HCT116 (cell line): ENCODE results near the gene TBC1D17. TPM values are rescaled to one million over a fixed set of nuclear protein-coding genes. Genes with fewer than 3 reads are reported as not detected.

Experiments
- ATAC-seq: fragments of 200-7000 bp; cut with Tn5 transposase; 2 replicates; pipeline ENCODE4 v1.9.1; 2020; ENCODE audit warnings: mild to moderate bottlenecking, moderate library complexity
- BruUV-seq: library from RNA; stranded (reverse); fragments of 400-500 nt; replicated peaks from 2 replicates; lab custom pipeline; 2021; lab: Mats Ljungman, UMichigan
- CTCF ChIA-PET: fragments of 300-600 bp; sonication (Branson Sonifier 250); formaldehyde crosslinking; loops from one replicate; lab custom pipeline; 2021; ENCODE audit warnings: antibody characterized with exemption; lab: Charles Lee
- POLR2A ChIA-PET: fragments of 300-600, 350-600 bp; sonication (Branson Sonifier 250); formaldehyde crosslinking; loops from one replicate; lab custom pipeline; 2021; ENCODE audit warnings: antibody characterized with exemption; lab: Charles Lee
- RAD21 ChIA-PET, 2 experiments: fragments of 300-600 bp; sonication (Branson Sonifier 250); formaldehyde crosslinking; loops; one replicate each; lab custom pipeline; 2023; ENCODE audit warnings: low total read pairs in 2 of 2; ENCODE audit not compliant: uncharacterized antibody in 2 of 2, unreplicated experiment in 2 of 2, low non-redundant PET in 1 of 2; lab: Charles Lee
- DNase-seq: peaks from one replicate; pipeline ENCODE4 v3.0.0-alpha.2; 2010; ENCODE audit warnings: low read depth, low spot score
- H2AFZ ChIP-seq: fragments of 200-600 bp; shearing (Covaris generic), sonication (generic); 2 replicates; pipeline ENCODE4 v1.6.1; 2017; ENCODE audit warnings: low read depth, mixed run types, mixed read lengths, antibody characterized with exemption, low read length; ENCODE audit not compliant: poor library complexity, severe bottlenecking
- H3K27ac ChIP-seq: 2 replicates; pipeline ENCODE4 v1.5.1; 2012; ENCODE audit warnings: low read depth, low read length
- H3K27me3 ChIP-seq: fragments of 200-600 bp; sonication (generic); 2 replicates; pipeline ENCODE4 v1.6.1; 2016; ENCODE audit warnings: mixed run types, low read length, mixed read lengths; ENCODE audit not compliant: insufficient read depth
- H3K36me3 ChIP-seq, 2 experiments: fragments of 200-500 bp in 1 of 2; fragments of 200-600 bp in 1 of 2; sonication (Bioruptor generic) in 1 of 2; sonication (generic) in 1 of 2; 2 replicates each; pipeline versions ENCODE4 v1.5.1 to v1.6.1; 2014 to 2016; ENCODE audit warnings: low read length in 2 of 2, inconsistent platforms in 1 of 2, mixed read lengths in 1 of 2, mixed run types in 1 of 2; ENCODE audit not compliant: insufficient read depth in 2 of 2, control insufficient read depth in 1 of 2
- H3K4me1 ChIP-seq, 2 experiments: fragments of 200-600 bp in 1 of 2; sonication (generic) in 1 of 2; 2 replicates each; pipeline versions ENCODE4 v1.5.1 to v1.6.1; 2012 to 2017; ENCODE audit warnings: low read length in 2 of 2, inconsistent platforms in 1 of 2, mild to moderate bottlenecking in 1 of 2, mixed read lengths in 1 of 2, mixed run types in 1 of 2, moderate library complexity in 1 of 2; ENCODE audit not compliant: insufficient read depth in 2 of 2, control insufficient read depth in 1 of 2
- H3K4me2 ChIP-seq: fragments of 200-600 bp; sonication (generic); 2 replicates; pipeline ENCODE4 v1.6.1; 2017; ENCODE audit warnings: mixed run types, low read length, mixed read lengths
- H3K4me3 ChIP-seq, 2 experiments: fragments of 200-600 bp in 1 of 2; sonication (generic) in 1 of 2; replicated peaks in 1 of 2; 2 replicates each; pipeline ENCODE4 v1.5.1; 2011 to 2016; ENCODE audit warnings: low read length in 2 of 2, control low read depth in 1 of 2, low read depth in 1 of 2, mild to moderate bottlenecking in 1 of 2, mixed read lengths in 1 of 2, mixed run types in 1 of 2
- H3K79me2 ChIP-seq: fragments of 200-600 bp; sonication (generic); 2 replicates; pipeline ENCODE4 v1.6.1; 2017; ENCODE audit warnings: mild to moderate bottlenecking, mixed run types, low read length, moderate library complexity, mixed read lengths; ENCODE audit not compliant: insufficient read depth
- H3K9ac ChIP-seq: fragments of 200-600 bp; sonication (generic); 2 replicates; pipeline ENCODE4 v1.6.1; 2016; ENCODE audit warnings: low read length, mixed read lengths
- H3K9me2 ChIP-seq: fragments of 200-600 bp; sonication (generic), shearing (Covaris generic); 2 replicates; pipeline ENCODE4 v1.6.1; 2017; ENCODE audit warnings: mixed run types, mild to moderate bottlenecking, moderate library complexity; ENCODE audit not compliant: insufficient read depth
- H3K9me3 ChIP-seq, 2 experiments: fragments of 200-500 bp in 1 of 2; fragments of 200-600 bp in 1 of 2; sonication (Bioruptor generic) in 1 of 2; sonication (generic) in 1 of 2; 2 replicates each; pipeline ENCODE4 v1.6.1; 2014 to 2017; ENCODE audit warnings: low read length in 2 of 2, mixed read lengths in 2 of 2, inconsistent platforms in 1 of 2, low read depth in 1 of 2, mild to moderate bottlenecking in 1 of 2, mixed run types in 1 of 2, moderate library complexity in 1 of 2; ENCODE audit not compliant: control insufficient read depth in 1 of 2, insufficient read depth in 1 of 2
- H4K20me1 ChIP-seq: fragments of 200-600 bp; sonication (generic), shearing (Covaris generic); 2 replicates; pipeline ENCODE4 v1.6.1; 2017; ENCODE audit warnings: mixed run types, mild to moderate bottlenecking, moderate library complexity; ENCODE audit not compliant: insufficient read depth
- CBX3 ChIP-seq: IDR thresholded peaks from 2 replicates; pipeline ENCODE4 v1.6.1; 2012; ENCODE audit warnings: low read depth
- EGR1 ChIP-seq: IDR thresholded peaks from 2 replicates; pipeline ENCODE4 v1.6.1; 2012; ENCODE audit warnings: low read depth
- ELF1 ChIP-seq: IDR thresholded peaks from 2 replicates; pipeline ENCODE4 v1.6.1; 2012; ENCODE audit warnings: low read depth, borderline replicate concordance
- EZH2 ChIP-seq: fragments of 200-600 bp; sonication (generic); IDR thresholded peaks from 2 replicates; pipeline ENCODE4 v1.6.1; 2017; ENCODE audit warnings: antibody characterized with exemption, mixed run types
- FOSL1 ChIP-seq: IDR thresholded peaks from 2 replicates; pipeline ENCODE4 v1.6.1; 2012; ENCODE audit warnings: low read depth
- JUND ChIP-seq: IDR thresholded peaks from 2 replicates; pipeline ENCODE4 v1.6.1; 2012
- POLR2AphosphoS5 ChIP-seq: IDR thresholded peaks from 2 replicates; pipeline ENCODE4 v1.6.1; 2011; ENCODE audit warnings: mild to moderate bottlenecking, low read depth, low read length, moderate library complexity
- RAD21 ChIP-seq: IDR thresholded peaks from 2 replicates; pipeline ENCODE4 v1.6.1; 2012; ENCODE audit warnings: low read depth, mild to moderate bottlenecking
- SRF ChIP-seq: IDR thresholded peaks from 2 replicates; pipeline ENCODE4 v1.6.1; 2012; ENCODE audit warnings: low read depth
- ZFX ChIP-seq: fragments of 450-650 bp; IDR thresholded peaks from 2 replicates; pipeline ENCODE4 v1.6.1; 2017
- intact Hi-C: fragments of 100-400 bp; cut with micrococcal nuclease; formaldehyde crosslinking; loops from 2 replicates; pipeline ENCODE4 v1.10.0; 2022
- total RNA-seq: library from RNA; stranded (reverse); gene quantifications from one replicate; pipeline ENCODE4 v1.2.1, GENCODE V29; 2021; ENCODE audit not compliant: unreplicated experiment
- TF ChIP-seq, protein P1 (sequence below), 3 experiments: fragments of 200-600 bp in 1 of 3; sonication (generic) in 1 of 3; IDR thresholded peaks in 2 of 3; conservative IDR thresholded peaks in 1 of 3; 2 replicates each; pipeline ENCODE4 v1.5.1; 2012 to 2017; ENCODE audit warnings: low read depth in 2 of 3, low read length in 2 of 3, antibody characterized with exemption in 1 of 3, borderline replicate concordance in 1 of 3, control low read depth in 1 of 3, mild to moderate bottlenecking in 1 of 3, mixed read lengths in 1 of 3, mixed run types in 1 of 3, moderate library complexity in 1 of 3; ENCODE audit not compliant: insufficient read depth in 1 of 3
- TF ChIP-seq, protein P2 (sequence below): IDR thresholded peaks from 2 replicates; pipeline ENCODE4 v1.6.1; 2012
- TF ChIP-seq, protein P3 (sequence below): IDR thresholded peaks from 2 replicates; pipeline ENCODE4 v1.6.1; 2012
- TF ChIP-seq, protein P4 (sequence below): IDR thresholded peaks from 2 replicates; pipeline ENCODE4 v1.6.1; 2011; ENCODE audit warnings: mild to moderate bottlenecking, low read length, moderate library complexity; ENCODE audit not compliant: insufficient replicate concordance; ENCODE audit errors: extremely low read depth

TBC1D17 gene
- total RNA-seq, 1 experiment from 2014 or later: 32.9 TPM

DNA sequence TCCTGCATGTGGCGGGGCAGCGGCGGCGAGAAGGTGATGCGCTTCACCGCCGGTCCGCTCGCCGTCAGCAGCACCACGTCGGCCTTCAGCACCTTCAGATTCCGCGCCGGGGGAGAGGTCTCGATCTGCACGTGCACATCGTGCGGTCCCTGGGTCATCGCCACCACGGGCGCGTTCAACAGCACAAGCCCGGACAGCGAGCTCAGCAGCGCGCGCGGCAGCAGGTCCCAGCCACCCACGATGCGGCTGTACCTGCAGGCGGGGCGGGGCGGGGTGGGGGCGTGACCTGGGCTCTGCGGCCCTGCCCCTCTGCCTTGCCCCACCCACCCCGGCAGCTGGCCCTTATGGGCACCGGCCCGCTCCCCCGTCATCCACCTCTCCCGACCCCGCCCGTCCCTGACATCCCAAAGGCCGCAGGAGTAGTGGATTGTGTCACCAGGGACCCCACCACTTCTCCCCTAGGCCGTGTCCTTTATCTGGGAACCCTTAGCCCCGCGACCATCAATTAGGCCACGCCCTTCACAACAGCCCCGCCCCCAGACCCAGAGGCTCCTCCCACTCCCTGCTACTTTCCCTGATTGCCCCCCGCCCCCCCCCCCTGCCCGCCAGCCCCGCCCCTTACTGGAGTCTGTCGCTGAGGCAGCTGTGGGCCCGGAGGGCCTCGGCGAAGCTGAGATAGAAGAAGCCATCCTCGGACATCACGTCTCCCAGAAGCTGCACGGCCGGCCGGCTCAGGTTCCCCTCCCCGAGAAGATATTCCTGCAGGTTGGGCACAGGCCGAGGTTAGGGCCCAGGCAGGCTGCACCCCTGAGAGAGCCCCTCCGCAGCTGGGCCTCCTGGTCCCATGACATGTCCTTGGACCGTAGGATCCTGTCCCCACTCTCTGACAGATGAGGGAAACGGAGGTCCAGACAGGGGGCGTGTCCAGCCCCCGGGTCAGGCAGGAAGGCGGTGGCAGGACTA, 13.1 kb downstream of the TBC1D17 start:
- ATAC-seq (peak; percentile 91), DNase-seq (no peak)
- no peaks in the 10 kb centered on the region for H3K27me3 ChIP-seq
- H3K79me2 ChIP-seq: no peaks in the 10 kb centered on the region
- H2AFZ ChIP-seq: no peak overlapping the region
- H3K27ac ChIP-seq: peak overlapping the region; percentile 56; the same call in 1 of the 2 replicates
- intact Hi-C loops: no loop called here
- no peaks in the 10 kb centered on the region for H4K20me1 ChIP-seq
- H3K4me3 ChIP-seq: peak overlapping the region; percentile 28 to 50
- POLR2A ChIA-PET: interaction anchor here (1.3 kb wide), 1 partner anchor 21 kb away, joined by 5 read pairs; no protein-coding TSS in a partner anchor
- H3K9ac ChIP-seq: peak overlapping the region; percentile 43; the same call in 1 of the 2 replicates
- no peaks in the 10 kb centered on the region for H3K9me3 ChIP-seq
- peak overlapping the region; percentile 78 for H3K4me2 ChIP-seq
- peaks cover 6 to 15% of the 10 kb centered on the region in 2 experiments for H3K4me1 ChIP-seq
- no peaks in the 10 kb centered on the region for H3K9me2 ChIP-seq
- CTCF ChIA-PET: no interaction called here
- no peaks in the 10 kb centered on the region for H3K36me3 ChIP-seq
- RAD21 ChIA-PET: no interaction called here
- BruUV-seq: no TSS peak
- TF ChIP-seq, protein P1, sequence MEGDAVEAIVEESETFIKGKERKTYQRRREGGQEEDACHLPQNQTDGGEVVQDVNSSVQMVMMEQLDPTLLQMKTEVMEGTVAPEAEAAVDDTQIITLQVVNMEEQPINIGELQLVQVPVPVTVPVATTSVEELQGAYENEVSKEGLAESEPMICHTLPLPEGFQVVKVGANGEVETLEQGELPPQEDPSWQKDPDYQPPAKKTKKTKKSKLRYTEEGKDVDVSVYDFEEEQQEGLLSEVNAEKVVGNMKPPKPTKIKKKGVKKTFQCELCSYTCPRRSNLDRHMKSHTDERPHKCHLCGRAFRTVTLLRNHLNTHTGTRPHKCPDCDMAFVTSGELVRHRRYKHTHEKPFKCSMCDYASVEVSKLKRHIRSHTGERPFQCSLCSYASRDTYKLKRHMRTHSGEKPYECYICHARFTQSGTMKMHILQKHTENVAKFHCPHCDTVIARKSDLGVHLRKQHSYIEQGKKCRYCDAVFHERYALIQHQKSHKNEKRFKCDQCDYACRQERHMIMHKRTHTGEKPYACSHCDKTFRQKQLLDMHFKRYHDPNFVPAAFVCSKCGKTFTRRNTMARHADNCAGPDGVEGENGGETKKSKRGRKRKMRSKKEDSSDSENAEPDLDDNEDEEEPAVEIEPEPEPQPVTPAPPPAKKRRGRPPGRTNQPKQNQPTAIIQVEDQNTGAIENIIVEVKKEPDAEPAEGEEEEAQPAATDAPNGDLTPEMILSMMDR (IDR thresholded peaks at IDR 0.05 in 2 of 3, conservative IDR thresholded peaks at IDR 0.05 in 1 of 3; ENCODE audit: borderline replicate concordance in 1 of 3, insufficient read depth in 1 of 3, low read depth in 2 of 3, low read length in 2 of 3): peak in 1 of 3 experiments; percentile 10; a peak in 1 of 6 replicates
- TF ChIP-seq, protein P2, sequence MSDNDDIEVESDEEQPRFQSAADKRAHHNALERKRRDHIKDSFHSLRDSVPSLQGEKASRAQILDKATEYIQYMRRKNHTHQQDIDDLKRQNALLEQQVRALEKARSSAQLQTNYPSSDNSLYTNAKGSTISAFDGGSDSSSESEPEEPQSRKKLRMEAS: peak; percentile 34
- no peak; the same call in 1 of the 2 replicates for TF ChIP-seq ZFX

DNA sequence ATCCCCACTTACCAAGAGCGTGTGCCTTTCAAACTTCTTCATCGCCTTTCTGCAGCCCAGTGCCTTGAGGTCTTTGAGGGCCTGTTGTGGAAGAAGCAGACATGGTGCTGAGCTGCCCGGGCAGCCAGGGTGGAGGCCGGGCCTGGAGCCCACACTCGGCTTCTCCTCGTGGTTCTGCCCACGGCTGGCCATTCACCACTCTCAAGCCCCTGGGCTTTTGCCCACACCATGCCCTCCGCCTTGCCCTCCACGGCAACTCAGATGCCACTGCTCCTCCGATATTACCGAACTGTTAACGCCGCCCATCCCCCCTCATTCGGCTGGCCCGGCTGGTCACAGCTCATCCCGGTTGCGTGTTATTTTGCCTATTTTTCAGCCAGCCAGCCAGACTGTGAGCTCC, 13.9 kb downstream of the TBC1D17 start:
- ChIA-PET CTCF (no interaction called here), POLR2A (no interaction called here)

More for the DNA sequence above, 13.9 kb downstream of the TBC1D17 start:
- Histone ChIP-seq H3K4me3 (no peak overlapping the region), H4K20me1 (no peaks in the 10 kb centered on the region), H3K9me3 (no peaks in the 10 kb centered on the region), H3K4me2 (no peak overlapping the region), H3K27ac (no peak overlapping the region; the same call in 1 of the 2 replicates), H3K4me1 (peaks cover 6 to 15% of the 10 kb centered on the region in 2 experiments), H3K36me3 (no peaks in the 10 kb centered on the region)
- intact Hi-C loops: no loop called here
- no peak for DNase-seq
- RAD21 ChIA-PET: no interaction called here
- TF ChIP-seq SRF (no peak), EGR1 (no peak), JUND (no peak), ELF1 (no peak), RAD21 (no peak), FOSL1 (no peak), POLR2AphosphoS5 (no peak), CBX3 (no peak), EZH2 (no peak)
- TF ChIP-seq, protein P3, sequence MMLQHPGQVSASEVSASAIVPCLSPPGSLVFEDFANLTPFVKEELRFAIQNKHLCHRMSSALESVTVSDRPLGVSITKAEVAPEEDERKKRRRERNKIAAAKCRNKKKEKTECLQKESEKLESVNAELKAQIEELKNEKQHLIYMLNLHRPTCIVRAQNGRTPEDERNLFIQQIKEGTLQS: no peak
- TF ChIP-seq, protein P2: no peak
- TF ChIP-seq, protein P4, sequence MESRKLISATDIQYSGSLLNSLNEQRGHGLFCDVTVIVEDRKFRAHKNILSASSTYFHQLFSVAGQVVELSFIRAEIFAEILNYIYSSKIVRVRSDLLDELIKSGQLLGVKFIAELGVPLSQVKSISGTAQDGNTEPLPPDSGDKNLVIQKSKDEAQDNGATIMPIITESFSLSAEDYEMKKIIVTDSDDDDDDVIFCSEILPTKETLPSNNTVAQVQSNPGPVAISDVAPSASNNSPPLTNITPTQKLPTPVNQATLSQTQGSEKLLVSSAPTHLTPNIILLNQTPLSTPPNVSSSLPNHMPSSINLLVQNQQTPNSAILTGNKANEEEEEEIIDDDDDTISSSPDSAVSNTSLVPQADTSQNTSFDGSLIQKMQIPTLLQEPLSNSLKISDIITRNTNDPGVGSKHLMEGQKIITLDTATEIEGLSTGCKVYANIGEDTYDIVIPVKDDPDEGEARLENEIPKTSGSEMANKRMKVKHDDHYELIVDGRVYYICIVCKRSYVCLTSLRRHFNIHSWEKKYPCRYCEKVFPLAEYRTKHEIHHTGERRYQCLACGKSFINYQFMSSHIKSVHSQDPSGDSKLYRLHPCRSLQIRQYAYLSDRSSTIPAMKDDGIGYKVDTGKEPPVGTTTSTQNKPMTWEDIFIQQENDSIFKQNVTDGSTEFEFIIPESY: no peak
- TF ChIP-seq, all 23 proteins: peak for 0
- Histone ChIP-seq H3K27me3 (no peaks in the 10 kb centered on the region), H3K9ac (no peak overlapping the region), H2AFZ (no peak overlapping the region), H3K79me2 (no peaks in the 10 kb centered on the region), H3K9me2 (no peaks in the 10 kb centered on the region)
- no TSS peak for BruUV-seq
- ATAC-seq: no peak
